WERI-Rb-1 (cell line): ENCODE results near the gene PIP4K2A.
"Not testable (repeated sequence)": the region's sequence is repeated elsewhere in the genome, so short reads cannot be mapped to it uniquely, and the experiment has no call there.

Experiments
- DNase-seq: peaks from one replicate; pipeline ENCODE4 v3.0.0-alpha.2; 2020
- H3K27ac ChIP-seq: fragments of 250-450 bp; sonication (Bioruptor Pico); 2 replicates; pipeline ENCODE4 v1.5.1; 2020; ENCODE audit warnings: mild to moderate bottlenecking, moderate library complexity
- H3K27me3 ChIP-seq: fragments of 250-450 bp; sonication (Bioruptor Pico); 2 replicates; pipeline ENCODE4 v1.5.1; 2021; ENCODE audit warnings: mild to moderate bottlenecking, low read depth, moderate library complexity; ENCODE audit not compliant: insufficient read depth, severe bottlenecking
- H3K36me3 ChIP-seq: fragments of 250-450 bp; sonication (Bioruptor Pico); 2 replicates; pipeline ENCODE4 v1.5.1; 2020; ENCODE audit warnings: mild to moderate bottlenecking, moderate library complexity
- H3K4me3 ChIP-seq: 2 replicates; pipeline ENCODE4 v1.5.1; 2011; ENCODE audit warnings: low read depth, mild to moderate bottlenecking, control low read depth, low read length
- H3K9me3 ChIP-seq: fragments of 250-450 bp; sonication (Bioruptor Pico); 2 replicates; pipeline ENCODE4 v1.5.1; 2021; ENCODE audit warnings: mild to moderate bottlenecking, moderate library complexity; ENCODE audit not compliant: severe bottlenecking
- TF ChIP-seq, protein P1 (sequence below): IDR thresholded peaks from 2 replicates; pipeline ENCODE4 v1.5.1; 2011; ENCODE audit warnings: low read depth, mild to moderate bottlenecking, control low read depth, inconsistent platforms, low read length

PIP4K2A gene

DNA sequence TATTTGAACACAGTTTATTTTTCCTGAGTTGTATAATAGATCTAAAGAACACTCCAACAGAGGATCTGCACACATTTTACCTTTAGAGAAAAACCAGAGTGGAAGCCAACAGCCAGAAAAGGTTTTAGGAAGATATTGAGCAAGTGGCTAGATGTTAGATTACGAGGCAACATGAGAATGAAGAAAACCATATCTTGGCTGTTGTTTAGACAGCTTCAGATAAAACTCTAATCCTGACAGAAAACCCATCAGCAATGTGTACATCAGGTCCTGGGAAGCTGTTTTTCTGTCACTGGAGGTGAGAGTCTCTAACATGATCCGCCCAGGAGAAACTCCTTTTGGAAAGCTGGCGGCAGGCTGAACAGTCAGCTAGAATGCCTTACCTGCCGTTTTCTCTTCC is 209.6 kb downstream of the PIP4K2A start:
- no peak overlapping the region for H3K27ac ChIP-seq
- H3K9me3 ChIP-seq = no peaks in the 10 kb centered on the region
- DNase-seq = no peak
- H3K27me3 ChIP-seq = no peaks in the 10 kb centered on the region
- no peak overlapping the region for H3K4me3 ChIP-seq
- TF ChIP-seq, protein P1, sequence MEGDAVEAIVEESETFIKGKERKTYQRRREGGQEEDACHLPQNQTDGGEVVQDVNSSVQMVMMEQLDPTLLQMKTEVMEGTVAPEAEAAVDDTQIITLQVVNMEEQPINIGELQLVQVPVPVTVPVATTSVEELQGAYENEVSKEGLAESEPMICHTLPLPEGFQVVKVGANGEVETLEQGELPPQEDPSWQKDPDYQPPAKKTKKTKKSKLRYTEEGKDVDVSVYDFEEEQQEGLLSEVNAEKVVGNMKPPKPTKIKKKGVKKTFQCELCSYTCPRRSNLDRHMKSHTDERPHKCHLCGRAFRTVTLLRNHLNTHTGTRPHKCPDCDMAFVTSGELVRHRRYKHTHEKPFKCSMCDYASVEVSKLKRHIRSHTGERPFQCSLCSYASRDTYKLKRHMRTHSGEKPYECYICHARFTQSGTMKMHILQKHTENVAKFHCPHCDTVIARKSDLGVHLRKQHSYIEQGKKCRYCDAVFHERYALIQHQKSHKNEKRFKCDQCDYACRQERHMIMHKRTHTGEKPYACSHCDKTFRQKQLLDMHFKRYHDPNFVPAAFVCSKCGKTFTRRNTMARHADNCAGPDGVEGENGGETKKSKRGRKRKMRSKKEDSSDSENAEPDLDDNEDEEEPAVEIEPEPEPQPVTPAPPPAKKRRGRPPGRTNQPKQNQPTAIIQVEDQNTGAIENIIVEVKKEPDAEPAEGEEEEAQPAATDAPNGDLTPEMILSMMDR = no peak
- H3K36me3 ChIP-seq = no peaks in the 10 kb centered on the region

DNA sequence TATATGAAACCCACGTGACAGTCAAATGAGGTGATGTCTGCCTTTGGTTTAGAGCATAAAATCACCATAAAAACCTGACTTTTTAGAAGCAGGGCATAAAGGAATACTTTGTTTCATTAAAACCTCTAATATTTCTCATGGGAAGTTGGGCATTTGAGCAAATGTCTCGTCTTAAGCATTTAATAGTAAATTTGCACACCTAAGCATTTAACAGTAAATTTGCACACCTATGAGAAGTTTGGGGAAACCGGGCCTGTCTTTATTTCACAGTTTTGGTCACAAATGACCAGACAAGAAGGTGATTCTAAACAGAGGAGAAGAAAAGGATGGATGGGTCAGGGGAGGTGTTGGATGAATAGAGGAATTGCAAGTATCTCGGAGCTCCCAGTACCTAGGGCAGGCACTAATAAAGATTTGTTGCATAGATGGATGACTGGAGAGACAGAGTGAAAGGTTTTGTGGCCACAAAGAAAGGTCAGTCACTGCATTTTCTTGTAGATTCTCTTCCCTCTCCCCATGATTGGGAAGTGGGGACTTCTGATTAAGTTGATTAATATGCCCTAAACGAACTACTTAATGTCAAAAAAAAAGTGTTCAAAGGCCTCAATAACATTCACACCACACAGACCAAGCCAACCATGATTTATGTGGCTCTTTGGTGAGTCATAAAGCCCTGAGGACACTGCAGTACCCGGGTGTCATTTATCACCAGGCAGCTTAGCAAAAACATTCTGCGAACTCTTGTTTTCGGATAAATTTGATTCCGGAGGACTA is 210.9 kb downstream of the PIP4K2A start:
- Histone ChIP-seq H3K27ac (no peak overlapping the region), H3K9me3 (no peaks in the 10 kb centered on the region), H3K4me3 (no peak overlapping the region), H3K27me3 (no peaks in the 10 kb centered on the region), H3K36me3 (no peaks in the 10 kb centered on the region)
- DNase-seq = no peak
- TF ChIP-seq, protein P1 = no peak

DNA sequence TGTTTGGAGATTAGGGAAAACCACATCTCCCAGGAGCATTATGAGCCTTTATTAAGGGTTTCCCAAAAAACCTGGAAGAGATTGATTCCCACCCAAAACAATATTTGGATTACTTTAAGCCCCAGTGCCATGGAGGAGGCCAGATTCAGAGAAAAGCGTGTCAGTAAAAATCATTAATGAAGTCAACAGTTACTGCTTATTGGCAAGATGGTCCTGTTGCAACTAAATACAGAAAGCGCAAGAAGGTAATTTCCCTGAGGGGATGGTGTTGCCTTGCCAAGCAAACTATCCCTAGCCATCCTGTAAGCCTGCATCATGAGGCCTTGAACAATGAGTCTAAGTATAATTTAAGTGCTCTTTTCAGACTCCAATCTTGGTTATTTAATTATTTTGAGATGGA is 212.5 kb downstream of the PIP4K2A start:
- Histone ChIP-seq H3K27me3 (no peaks in the 10 kb centered on the region), H3K4me3 (no peak overlapping the region), H3K9me3 (no peaks in the 10 kb centered on the region), H3K36me3 (no peaks in the 10 kb centered on the region), H3K27ac (no peak overlapping the region)
- TF ChIP-seq, protein P1 = no peak
- DNase-seq = no peak

DNA sequence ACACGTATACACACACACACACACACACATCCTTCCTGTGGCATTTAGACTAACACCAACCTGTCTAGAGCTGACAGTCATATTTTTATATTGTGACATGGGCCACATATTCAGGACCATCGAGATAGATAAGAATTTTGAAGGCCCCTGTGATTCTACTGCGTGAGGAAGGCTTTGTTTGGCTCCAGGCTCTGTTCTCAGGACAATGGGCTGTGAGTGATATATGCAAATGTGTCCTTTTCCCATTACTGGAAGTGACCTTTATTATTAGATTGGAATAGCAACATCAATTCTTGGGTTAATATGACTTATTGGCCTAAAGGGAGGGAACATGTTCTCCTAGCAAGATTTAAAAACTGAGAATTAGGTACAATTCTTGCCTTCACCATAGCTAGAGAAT is 213.0 kb downstream of the PIP4K2A start:
- TF ChIP-seq, protein P1 = no peak
- DNase-seq = no peak
- H3K9me3 ChIP-seq = no peaks in the 10 kb centered on the region
- H3K27ac ChIP-seq = no peak overlapping the region
- H3K36me3 ChIP-seq = no peaks in the 10 kb centered on the region
- H3K27me3 ChIP-seq = no peaks in the 10 kb centered on the region
- H3K4me3 ChIP-seq = no peak overlapping the region

DNA sequence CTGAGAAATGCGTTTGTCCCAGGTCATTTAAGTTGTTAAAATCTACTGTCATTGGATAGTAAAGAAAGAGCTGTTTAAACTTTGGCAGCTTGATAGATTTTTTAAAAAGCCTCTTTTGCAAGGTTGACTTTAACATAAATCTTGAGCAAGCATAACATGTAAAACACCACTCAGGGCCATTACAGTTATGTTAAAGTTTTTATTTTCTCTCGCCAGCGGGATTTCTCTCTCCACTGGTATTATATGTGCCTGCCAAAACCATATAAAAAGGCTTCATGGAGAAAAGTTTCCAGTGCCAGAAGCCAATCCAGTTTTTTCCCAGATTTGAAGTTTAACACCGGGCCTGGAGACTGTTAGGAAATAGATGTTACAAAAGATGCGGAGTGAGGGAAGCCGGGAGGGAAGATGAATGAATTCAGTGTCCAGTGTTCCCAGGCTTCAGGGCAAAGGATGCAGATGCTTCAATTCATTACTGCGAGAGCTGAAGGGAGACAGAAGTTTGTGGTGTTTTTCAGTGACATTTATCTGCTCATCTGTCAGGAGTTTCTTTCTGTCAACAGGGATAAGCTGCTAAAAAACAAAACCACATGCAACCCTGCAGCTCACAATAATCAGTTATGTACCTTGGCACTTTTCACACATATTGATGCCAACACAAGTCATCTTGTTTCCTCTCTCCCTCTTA is 213.6 kb downstream of the PIP4K2A start:
- Histone ChIP-seq H3K27me3 (no peaks in the 10 kb centered on the region), H3K27ac (no peak overlapping the region), H3K9me3 (no peaks in the 10 kb centered on the region), H3K36me3 (no peaks in the 10 kb centered on the region), H3K4me3 (no peak overlapping the region)
- TF ChIP-seq, protein P1 = no peak
- DNase-seq = no peak

DNA sequence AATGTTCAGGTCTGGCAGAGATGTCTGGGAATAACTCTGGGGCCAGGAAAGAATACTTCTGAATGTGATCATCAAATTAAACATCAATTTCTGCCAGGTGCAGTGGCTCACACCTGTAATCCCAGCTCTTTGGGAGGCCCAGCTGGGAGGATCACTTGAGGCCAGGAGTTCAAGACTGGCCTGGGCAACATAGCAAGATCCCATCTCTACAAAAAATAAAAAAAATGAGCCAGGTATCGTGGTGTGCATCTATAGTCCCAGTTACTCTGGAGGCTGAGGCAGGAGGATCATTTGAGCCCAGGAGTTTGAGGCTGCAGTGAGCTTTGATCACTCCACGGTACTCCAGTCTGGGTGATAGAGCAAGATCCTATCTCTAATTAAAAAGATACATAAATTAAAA is 214.4 kb downstream of the PIP4K2A start:
- H3K4me3 ChIP-seq, H3K27ac ChIP-seq, DNase-seq, H3K36me3 ChIP-seq, H3K27me3 ChIP-seq, H3K9me3 ChIP-seq: not testable (repeated sequence)
